ENCODE measurements around the gene MYL3.

- no peak for TF ChIP-seq YY1 (IDR thresholded peaks at IDR 0.05; ENCODE audit: insufficient read depth, insufficient read length)
- no peak for TF ChIP-seq SUZ12 (IDR thresholded peaks at IDR 0.05; ENCODE audit: extremely low read depth, insufficient read depth, insufficient read length)
- no peak for TF ChIP-seq ZNF274 (IDR thresholded peaks at IDR 0.05; ENCODE audit: low read depth, low read length)
Observed at GRCh38 chr3:46900007-46900292, 36.7 kb upstream of the MYL3 start.
